GM23338 (cell line): Measurements from ENCODE around the gene DYNLT5. TPM values are rescaled to one million over a fixed set of nuclear protein-coding genes. Genes with fewer than 3 reads are reported as not detected.

Experiments
- ATAC-seq: fragments of 200-7000 bp; cut with Tn5 transposase; 3 replicates; pipeline ENCODE4 v1.9.1; 2020
- DNase-seq: peaks from one replicate; pipeline ENCODE4 v3.0.0-alpha.2; 2015; ENCODE audit warnings: low spot score
- H2AFZ ChIP-seq: fragments of 200-600 bp; sonication (generic); 2 replicates; pipeline ENCODE4 v1.8.0; 2016; ENCODE audit warnings: antibody characterized with exemption, mild to moderate bottlenecking, moderate library complexity
- H3F3A ChIP-seq: fragments of 200-600 bp; sonication (generic); replicated peaks from 2 replicates; pipeline ENCODE4 v1.8.0; 2017; ENCODE audit warnings: antibody characterized with exemption, mixed run types, low read depth
- H3K27ac ChIP-seq: fragments of 200-600 bp; sonication (generic); 2 replicates; pipeline ENCODE4 v1.6.1; 2016; ENCODE audit warnings: low read depth
- H3K27me3 ChIP-seq: fragments of 200-600 bp; sonication (generic); 2 replicates; pipeline ENCODE4 v1.8.0; 2016; ENCODE audit warnings: mild to moderate bottlenecking, mixed run types, moderate library complexity; ENCODE audit not compliant: insufficient read depth
- H3K36me3 ChIP-seq: fragments of 200-600 bp; sonication (generic); 2 replicates; pipeline ENCODE4 v1.8.0; 2016; ENCODE audit warnings: mild to moderate bottlenecking; ENCODE audit not compliant: insufficient read depth
- H3K4me1 ChIP-seq: fragments of 200-600 bp; sonication (generic); 2 replicates; pipeline ENCODE4 v1.8.0; 2016; ENCODE audit warnings: mild to moderate bottlenecking, moderate library complexity; ENCODE audit not compliant: insufficient read depth
- H3K4me2 ChIP-seq: fragments of 200-600 bp; sonication (generic); 2 replicates; pipeline ENCODE4 v1.7.1; 2017; ENCODE audit warnings: mixed run types
- H3K4me3 ChIP-seq: fragments of 200-600 bp; sonication (generic); 2 replicates; pipeline ENCODE4 v1.6.1; 2016; ENCODE audit warnings: mixed run types
- H3K79me2 ChIP-seq: fragments of 200-600 bp; sonication (generic); replicated peaks from 2 replicates; pipeline ENCODE4 v1.8.0; 2017; ENCODE audit warnings: mild to moderate bottlenecking; ENCODE audit not compliant: insufficient read depth
- H3K9me2 ChIP-seq: fragments of 200-600 bp; sonication (generic); 2 replicates; pipeline ENCODE4 v1.8.0; 2017; ENCODE audit not compliant: insufficient read depth
- H4K20me1 ChIP-seq: fragments of 200-600 bp; sonication (generic); replicated peaks from 2 replicates; pipeline ENCODE4 v1.8.0; 2017; ENCODE audit warnings: mild to moderate bottlenecking; ENCODE audit not compliant: insufficient read depth
- H3K27ac Mint-ChIP-seq: 2 replicates; pipeline ENCODE4 v1.8.0; 2020; ENCODE audit warnings: inconsistent platforms, mild to moderate bottlenecking, moderate library complexity, mixed read lengths
- H3K27me3 Mint-ChIP-seq: 3 replicates; pipeline ENCODE4 v1.8.0; 2022; ENCODE audit warnings: low read depth, mild to moderate bottlenecking, moderate library complexity, mixed read lengths, inconsistent platforms; ENCODE audit not compliant: insufficient read depth, poor library complexity
- H3K36me3 Mint-ChIP-seq: 3 replicates; pipeline ENCODE4 v1.8.0; 2021; ENCODE audit warnings: low read depth, mild to moderate bottlenecking, inconsistent platforms, moderate library complexity, mixed read lengths
- H3K4me1 Mint-ChIP-seq: 3 replicates; pipeline ENCODE4 v1.8.0; 2020; ENCODE audit warnings: mild to moderate bottlenecking, inconsistent platforms, mixed read lengths
- H3K4me3 Mint-ChIP-seq: 3 replicates; pipeline ENCODE4 v1.8.0; 2021; ENCODE audit warnings: moderate library complexity, mild to moderate bottlenecking, inconsistent platforms, mixed read lengths
- H3K9me3 Mint-ChIP-seq: 3 replicates; pipeline ENCODE4 v1.8.0; 2020; ENCODE audit warnings: moderate library complexity, mild to moderate bottlenecking, inconsistent platforms, mixed read lengths
- CREB1 ChIP-seq: fragments of 250-450 bp; sonication (Bioruptor Pico); IDR thresholded peaks from 2 replicates; pipeline ENCODE4 v1.5.0; 2020; ENCODE audit warnings: low read depth, mild to moderate bottlenecking, moderate library complexity
- EZH2 ChIP-seq: fragments of 200-600 bp; sonication (generic); IDR thresholded peaks from one replicate; pipeline ENCODE4 v1.8.0; 2017; ENCODE audit warnings: antibody characterized with exemption, mild to moderate bottlenecking, low read depth; ENCODE audit not compliant: unreplicated experiment
- EZH2phosphoT487 ChIP-seq: fragments of 200-600 bp; sonication (generic); IDR thresholded peaks from one replicate; pipeline ENCODE4 v1.8.1; 2018; ENCODE audit warnings: antibody characterized with exemption; ENCODE audit not compliant: unreplicated experiment
- JUNB ChIP-seq: IDR thresholded peaks from one replicate; pipeline ENCODE4 v1.6.1; 2016; ENCODE audit warnings: antibody characterized with exemption; ENCODE audit not compliant: unreplicated experiment
- NANOG ChIP-seq: IDR thresholded peaks from 2 replicates; pipeline ENCODE4 v1.6.1; 2016; ENCODE audit warnings: antibody characterized with exemption, borderline replicate concordance
- POLR2AphosphoS5 ChIP-seq: IDR thresholded peaks from 2 replicates; pipeline ENCODE4 v1.6.1; 2016; ENCODE audit warnings: antibody characterized with exemption, low read depth
- STAT1 ChIP-seq: IDR thresholded peaks from one replicate; pipeline ENCODE4 v1.6.1; 2016; ENCODE audit warnings: antibody characterized with exemption; ENCODE audit not compliant: unreplicated experiment
- ZNF114 ChIP-seq: fragments of 250-450 bp; sonication (Bioruptor Pico); IDR thresholded peaks from 2 replicates; pipeline ENCODE4 v1.5.0; 2020; ENCODE audit warnings: mild to moderate bottlenecking, moderate library complexity
- ZNF331 ChIP-seq: fragments of 250-450 bp; sonication (Bioruptor Pico); IDR thresholded peaks from 2 replicates; pipeline ENCODE4 v1.5.0; 2020; ENCODE audit warnings: low read depth, mild to moderate bottlenecking, moderate library complexity
- polyA plus RNA-seq: library from polyadenylated mRNA; unstranded; fragments of >200 nt; fragmentation: Nextera tagmentation; extraction: Ambion mirVana; gene quantifications from 2 replicates; pipeline ENCODE4 v1.2.1, GENCODE V29; 2016
- total RNA-seq: library from RNA; depleted of rRNA; stranded (reverse); fragments of >200 nt; shearing (Covaris generic); gene quantifications from 2 replicates; pipeline ENCODE4 v1.2.3, GENCODE V29; 2014
- TF ChIP-seq, protein P1 (sequence below): IDR thresholded peaks from 2 replicates; pipeline ENCODE4 v1.6.1; 2016; ENCODE audit warnings: antibody characterized with exemption
- TF ChIP-seq, protein P2 (sequence below): IDR thresholded peaks from one replicate; pipeline ENCODE4 v1.6.1; 2018; ENCODE audit warnings: antibody characterized with exemption; ENCODE audit not compliant: unreplicated experiment
- TF ChIP-seq, protein P3 (sequence below), 2 experiments: fragments of 200-600 bp in 1 of 2; sonication (generic) in 1 of 2; conservative IDR thresholded peaks; 2 replicates each; pipeline versions ENCODE4 v1.5.1 to v1.6.1; 2016 to 2017; ENCODE audit warnings: antibody characterized with exemption in 2 of 2, low read depth in 2 of 2, mild to moderate bottlenecking in 2 of 2, moderate library complexity in 1 of 2
- TF ChIP-seq, protein P4 (sequence below): fragments of 250-450 bp; sonication (Bioruptor Pico); IDR thresholded peaks from 2 replicates; pipeline ENCODE4 v1.5.0; 2020; ENCODE audit warnings: mild to moderate bottlenecking, moderate library complexity

Gene DYNLT5
- total and polyA plus RNA-seq, 2 experiments from 2014 or later: 0.95 to 2.8 TPM

DNA sequence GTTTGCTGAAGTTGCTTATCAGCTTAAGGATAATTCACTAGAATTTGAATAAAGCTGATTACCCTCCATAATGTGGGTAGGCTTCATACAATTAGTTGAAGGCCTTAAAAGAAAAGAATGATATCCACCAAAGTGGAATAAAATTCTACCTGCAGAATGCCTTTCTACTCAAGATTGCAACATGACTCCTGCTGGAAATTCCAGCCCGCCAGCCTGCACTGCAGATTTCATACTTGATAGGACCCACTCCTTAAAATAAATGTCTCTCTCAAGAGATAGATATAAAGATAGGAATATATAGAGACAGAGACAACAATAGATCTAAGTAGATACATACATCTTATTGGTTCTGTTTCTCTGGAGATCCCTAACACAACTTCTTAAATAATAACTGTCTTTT is 72.5 kb downstream of the DYNLT5 start:
- Mint-ChIP-seq H3K9me3 (peaks cover 3% of the 10 kb centered on the region; the same call in 1 of the 3 replicates), H3K4me1 (no peaks in the 10 kb centered on the region), H3K27me3 (no peaks in the 10 kb centered on the region), H3K36me3 (no peaks in the 10 kb centered on the region), H3K27ac (no peak overlapping the region), H3K4me3 (no peak overlapping the region)
- Histone ChIP-seq H3K4me1 (no peaks in the 10 kb centered on the region), H3K27me3 (no peaks in the 10 kb centered on the region), H2AFZ (no peak overlapping the region), H3F3A (no peaks in the 10 kb centered on the region), H3K4me3 (no peak overlapping the region), H3K4me2 (no peak overlapping the region), H4K20me1 (no peaks in the 10 kb centered on the region), H3K9me2 (no peaks in the 10 kb centered on the region), H3K27ac (no peak overlapping the region), H3K79me2 (no peaks in the 10 kb centered on the region), H3K36me3 (no peaks in the 10 kb centered on the region)
- ATAC-seq (no peak), DNase-seq (no peak)
- TF ChIP-seq EZH2phosphoT487 (no peak), ZNF331 (CRISPR knock-in tag) (no peak), POLR2AphosphoS5 (no peak), NANOG (no peak), ZNF114 (no peak), CREB1 (CRISPR knock-in tag) (no peak), EZH2 (no peak), JUNB (no peak), STAT1 (no peak)
- TF ChIP-seq, protein P1, sequence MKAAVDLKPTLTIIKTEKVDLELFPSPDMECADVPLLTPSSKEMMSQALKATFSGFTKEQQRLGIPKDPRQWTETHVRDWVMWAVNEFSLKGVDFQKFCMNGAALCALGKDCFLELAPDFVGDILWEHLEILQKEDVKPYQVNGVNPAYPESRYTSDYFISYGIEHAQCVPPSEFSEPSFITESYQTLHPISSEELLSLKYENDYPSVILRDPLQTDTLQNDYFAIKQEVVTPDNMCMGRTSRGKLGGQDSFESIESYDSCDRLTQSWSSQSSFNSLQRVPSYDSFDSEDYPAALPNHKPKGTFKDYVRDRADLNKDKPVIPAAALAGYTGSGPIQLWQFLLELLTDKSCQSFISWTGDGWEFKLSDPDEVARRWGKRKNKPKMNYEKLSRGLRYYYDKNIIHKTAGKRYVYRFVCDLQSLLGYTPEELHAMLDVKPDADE: no peak
- TF ChIP-seq, protein P2, sequence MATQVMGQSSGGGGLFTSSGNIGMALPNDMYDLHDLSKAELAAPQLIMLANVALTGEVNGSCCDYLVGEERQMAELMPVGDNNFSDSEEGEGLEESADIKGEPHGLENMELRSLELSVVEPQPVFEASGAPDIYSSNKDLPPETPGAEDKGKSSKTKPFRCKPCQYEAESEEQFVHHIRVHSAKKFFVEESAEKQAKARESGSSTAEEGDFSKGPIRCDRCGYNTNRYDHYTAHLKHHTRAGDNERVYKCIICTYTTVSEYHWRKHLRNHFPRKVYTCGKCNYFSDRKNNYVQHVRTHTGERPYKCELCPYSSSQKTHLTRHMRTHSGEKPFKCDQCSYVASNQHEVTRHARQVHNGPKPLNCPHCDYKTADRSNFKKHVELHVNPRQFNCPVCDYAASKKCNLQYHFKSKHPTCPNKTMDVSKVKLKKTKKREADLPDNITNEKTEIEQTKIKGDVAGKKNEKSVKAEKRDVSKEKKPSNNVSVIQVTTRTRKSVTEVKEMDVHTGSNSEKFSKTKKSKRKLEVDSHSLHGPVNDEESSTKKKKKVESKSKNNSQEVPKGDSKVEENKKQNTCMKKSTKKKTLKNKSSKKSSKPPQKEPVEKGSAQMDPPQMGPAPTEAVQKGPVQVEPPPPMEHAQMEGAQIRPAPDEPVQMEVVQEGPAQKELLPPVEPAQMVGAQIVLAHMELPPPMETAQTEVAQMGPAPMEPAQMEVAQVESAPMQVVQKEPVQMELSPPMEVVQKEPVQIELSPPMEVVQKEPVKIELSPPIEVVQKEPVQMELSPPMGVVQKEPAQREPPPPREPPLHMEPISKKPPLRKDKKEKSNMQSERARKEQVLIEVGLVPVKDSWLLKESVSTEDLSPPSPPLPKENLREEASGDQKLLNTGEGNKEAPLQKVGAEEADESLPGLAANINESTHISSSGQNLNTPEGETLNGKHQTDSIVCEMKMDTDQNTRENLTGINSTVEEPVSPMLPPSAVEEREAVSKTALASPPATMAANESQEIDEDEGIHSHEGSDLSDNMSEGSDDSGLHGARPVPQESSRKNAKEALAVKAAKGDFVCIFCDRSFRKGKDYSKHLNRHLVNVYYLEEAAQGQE: no peak
- TF ChIP-seq, protein P3, sequence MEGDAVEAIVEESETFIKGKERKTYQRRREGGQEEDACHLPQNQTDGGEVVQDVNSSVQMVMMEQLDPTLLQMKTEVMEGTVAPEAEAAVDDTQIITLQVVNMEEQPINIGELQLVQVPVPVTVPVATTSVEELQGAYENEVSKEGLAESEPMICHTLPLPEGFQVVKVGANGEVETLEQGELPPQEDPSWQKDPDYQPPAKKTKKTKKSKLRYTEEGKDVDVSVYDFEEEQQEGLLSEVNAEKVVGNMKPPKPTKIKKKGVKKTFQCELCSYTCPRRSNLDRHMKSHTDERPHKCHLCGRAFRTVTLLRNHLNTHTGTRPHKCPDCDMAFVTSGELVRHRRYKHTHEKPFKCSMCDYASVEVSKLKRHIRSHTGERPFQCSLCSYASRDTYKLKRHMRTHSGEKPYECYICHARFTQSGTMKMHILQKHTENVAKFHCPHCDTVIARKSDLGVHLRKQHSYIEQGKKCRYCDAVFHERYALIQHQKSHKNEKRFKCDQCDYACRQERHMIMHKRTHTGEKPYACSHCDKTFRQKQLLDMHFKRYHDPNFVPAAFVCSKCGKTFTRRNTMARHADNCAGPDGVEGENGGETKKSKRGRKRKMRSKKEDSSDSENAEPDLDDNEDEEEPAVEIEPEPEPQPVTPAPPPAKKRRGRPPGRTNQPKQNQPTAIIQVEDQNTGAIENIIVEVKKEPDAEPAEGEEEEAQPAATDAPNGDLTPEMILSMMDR (conservative IDR thresholded peaks at IDR 0.05; ENCODE audit: low read depth in 2 of 2): no peak
- TF ChIP-seq, protein P4, sequence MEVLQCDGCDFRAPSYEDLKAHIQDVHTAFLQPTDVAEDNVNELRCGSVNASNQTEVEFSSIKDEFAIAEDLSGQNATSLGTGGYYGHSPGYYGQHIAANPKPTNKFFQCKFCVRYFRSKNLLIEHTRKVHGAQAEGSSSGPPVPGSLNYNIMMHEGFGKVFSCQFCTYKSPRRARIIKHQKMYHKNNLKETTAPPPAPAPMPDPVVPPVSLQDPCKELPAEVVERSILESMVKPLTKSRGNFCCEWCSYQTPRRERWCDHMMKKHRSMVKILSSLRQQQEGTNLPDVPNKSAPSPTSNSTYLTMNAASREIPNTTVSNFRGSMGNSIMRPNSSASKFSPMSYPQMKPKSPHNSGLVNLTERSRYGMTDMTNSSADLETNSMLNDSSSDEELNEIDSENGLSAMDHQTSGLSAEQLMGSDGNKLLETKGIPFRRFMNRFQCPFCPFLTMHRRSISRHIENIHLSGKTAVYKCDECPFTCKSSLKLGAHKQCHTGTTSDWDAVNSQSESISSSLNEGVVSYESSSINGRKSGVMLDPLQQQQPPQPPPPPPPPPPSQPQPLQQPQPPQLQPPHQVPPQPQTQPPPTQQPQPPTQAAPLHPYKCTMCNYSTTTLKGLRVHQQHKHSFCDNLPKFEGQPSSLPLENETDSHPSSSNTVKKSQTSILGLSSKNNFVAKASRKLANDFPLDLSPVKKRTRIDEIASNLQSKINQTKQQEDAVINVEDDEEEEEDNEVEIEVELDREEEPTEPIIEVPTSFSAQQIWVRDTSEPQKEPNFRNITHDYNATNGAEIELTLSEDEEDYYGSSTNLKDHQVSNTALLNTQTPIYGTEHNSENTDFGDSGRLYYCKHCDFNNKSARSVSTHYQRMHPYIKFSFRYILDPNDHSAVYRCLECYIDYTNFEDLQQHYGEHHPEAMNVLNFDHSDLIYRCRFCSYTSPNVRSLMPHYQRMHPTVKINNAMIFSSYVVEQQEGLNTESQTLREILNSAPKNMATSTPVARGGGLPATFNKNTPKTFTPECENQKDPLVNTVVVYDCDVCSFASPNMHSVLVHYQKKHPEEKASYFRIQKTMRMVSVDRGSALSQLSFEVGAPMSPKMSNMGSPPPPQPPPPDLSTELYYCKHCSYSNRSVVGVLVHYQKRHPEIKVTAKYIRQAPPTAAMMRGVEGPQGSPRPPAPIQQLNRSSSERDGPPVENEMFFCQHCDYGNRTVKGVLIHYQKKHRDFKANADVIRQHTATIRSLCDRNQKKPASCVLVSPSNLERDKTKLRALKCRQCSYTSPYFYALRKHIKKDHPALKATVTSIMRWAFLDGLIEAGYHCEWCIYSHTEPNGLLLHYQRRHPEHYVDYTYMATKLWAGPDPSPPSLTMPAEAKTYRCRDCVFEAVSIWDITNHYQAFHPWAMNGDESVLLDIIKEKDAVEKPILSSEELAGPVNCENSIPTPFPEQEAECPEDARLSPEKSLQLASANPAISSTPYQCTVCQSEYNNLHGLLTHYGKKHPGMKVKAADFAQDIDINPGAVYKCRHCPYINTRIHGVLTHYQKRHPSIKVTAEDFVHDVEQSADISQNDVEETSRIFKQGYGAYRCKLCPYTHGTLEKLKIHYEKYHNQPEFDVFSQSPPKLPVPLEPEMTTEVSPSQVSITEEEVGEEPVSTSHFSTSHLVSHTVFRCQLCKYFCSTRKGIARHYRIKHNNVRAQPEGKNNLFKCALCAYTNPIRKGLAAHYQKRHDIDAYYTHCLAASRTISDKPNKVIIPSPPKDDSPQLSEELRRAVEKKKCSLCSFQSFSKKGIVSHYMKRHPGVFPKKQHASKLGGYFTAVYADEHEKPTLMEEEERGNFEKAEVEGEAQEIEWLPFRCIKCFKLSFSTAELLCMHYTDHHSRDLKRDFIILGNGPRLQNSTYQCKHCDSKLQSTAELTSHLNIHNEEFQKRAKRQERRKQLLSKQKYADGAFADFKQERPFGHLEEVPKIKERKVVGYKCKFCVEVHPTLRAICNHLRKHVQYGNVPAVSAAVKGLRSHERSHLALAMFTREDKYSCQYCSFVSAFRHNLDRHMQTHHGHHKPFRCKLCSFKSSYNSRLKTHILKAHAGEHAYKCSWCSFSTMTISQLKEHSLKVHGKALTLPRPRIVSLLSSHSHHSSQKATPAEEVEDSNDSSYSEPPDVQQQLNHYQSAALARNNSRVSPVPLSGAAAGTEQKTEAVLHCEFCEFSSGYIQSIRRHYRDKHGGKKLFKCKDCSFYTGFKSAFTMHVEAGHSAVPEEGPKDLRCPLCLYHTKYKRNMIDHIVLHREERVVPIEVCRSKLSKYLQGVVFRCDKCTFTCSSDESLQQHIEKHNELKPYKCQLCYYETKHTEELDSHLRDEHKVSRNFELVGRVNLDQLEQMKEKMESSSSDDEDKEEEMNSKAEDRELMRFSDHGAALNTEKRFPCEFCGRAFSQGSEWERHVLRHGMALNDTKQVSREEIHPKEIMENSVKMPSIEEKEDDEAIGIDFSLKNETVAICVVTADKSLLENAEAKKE (CRISPR knock-in tag): no peak
